WTC11 (cell line): ENCODE measurements around the gene CHST6. TPM values are rescaled to one million over a fixed set of nuclear protein-coding genes. Genes with fewer than 3 reads are reported as not detected.

Experiments used
- ATAC-seq: fragments of 200-7000 bp; cut with Tn5 transposase; 2 replicates; pipeline ENCODE4 v1.10.0; 2021; ENCODE audit warnings: mild to moderate bottlenecking, moderate library complexity
- CTCF ChIA-PET: fragments of 300-600 bp; sonication (Branson Sonifier 250); formaldehyde crosslinking; loops from one replicate; lab custom pipeline; 2021; ENCODE audit warnings: antibody characterized with exemption; lab: Charles Lee
- POLR2A ChIA-PET: fragments of 350-600 bp; sonication (Branson Sonifier 250); formaldehyde crosslinking; loops from one replicate; lab custom pipeline; 2021; ENCODE audit warnings: antibody characterized with exemption; lab: Charles Lee
- DNase-seq: peaks from one replicate; pipeline ENCODE4 v3.0.0; 2021; ENCODE audit warnings: low spot score
- H3K27ac Mint-ChIP-seq: 2 replicates; pipeline ENCODE4 v1.8.0; 2021; ENCODE audit warnings: mixed read lengths
- H3K27me3 Mint-ChIP-seq: 2 replicates; pipeline ENCODE4 v1.8.0; 2021; ENCODE audit warnings: low read depth, mild to moderate bottlenecking, moderate library complexity, mixed read lengths
- H3K36me3 Mint-ChIP-seq: 2 replicates; pipeline ENCODE4 v1.8.0; 2021; ENCODE audit warnings: mixed read lengths
- H3K4me1 Mint-ChIP-seq: 2 replicates; pipeline ENCODE4 v1.8.0; 2022; ENCODE audit warnings: mixed read lengths
- H3K4me3 Mint-ChIP-seq: 2 replicates; pipeline ENCODE4 v1.8.0; 2021; ENCODE audit warnings: mild to moderate bottlenecking, moderate library complexity, mixed read lengths
- H3K9me3 Mint-ChIP-seq: 2 replicates; pipeline ENCODE4 v1.8.0; 2021; ENCODE audit warnings: mixed read lengths
- CREB1 ChIP-seq: sonication (generic); formaldehyde crosslinking; IDR thresholded peaks from 2 replicates; pipeline ENCODE4 v1.8.0; 2023; ENCODE audit warnings: mild to moderate bottlenecking, missing genetic modification reagents
- ELF4 ChIP-seq: sonication (generic); formaldehyde crosslinking; IDR thresholded peaks from 2 replicates; pipeline ENCODE4 v1.8.1; 2022; ENCODE audit warnings: low read depth, mild to moderate bottlenecking, moderate library complexity, missing genetic modification reagents
- ESRRA ChIP-seq: sonication (generic); formaldehyde crosslinking; IDR thresholded peaks from 2 replicates; pipeline ENCODE4 v1.8.1; 2022; ENCODE audit warnings: mild to moderate bottlenecking, missing genetic modification reagents, borderline replicate concordance
- FOXJ3 ChIP-seq: sonication (generic); formaldehyde crosslinking; IDR thresholded peaks from 2 replicates; pipeline ENCODE4 v1.9.0; 2021; ENCODE audit warnings: missing genetic modification reagents, mild to moderate bottlenecking, borderline replicate concordance
- GABPB1 ChIP-seq: sonication (generic); formaldehyde crosslinking; IDR thresholded peaks from 2 replicates; pipeline ENCODE4 v1.8.1; 2023; ENCODE audit warnings: mild to moderate bottlenecking, missing genetic modification reagents
- GTF2I ChIP-seq: fragments of 250-450 bp; sonication (Bioruptor Pico); conservative IDR thresholded peaks from 2 replicates; pipeline ENCODE4 v1.4.0; 2021; ENCODE audit warnings: mild to moderate bottlenecking
- MLX ChIP-seq: sonication (generic); formaldehyde crosslinking; IDR thresholded peaks from 2 replicates; pipeline ENCODE4 v1.8.1; 2023; ENCODE audit warnings: mild to moderate bottlenecking, missing genetic modification reagents, moderate library complexity
- NR3C1 ChIP-seq: sonication (generic); formaldehyde crosslinking; conservative IDR thresholded peaks from 2 replicates; pipeline ENCODE4 v1.8.1; 2023; ENCODE audit warnings: low read depth, mild to moderate bottlenecking, missing genetic modification reagents
- ZBTB21 ChIP-seq: sonication (generic); formaldehyde crosslinking; IDR thresholded peaks from 2 replicates; pipeline ENCODE4 v1.8.1; 2023; ENCODE audit warnings: mild to moderate bottlenecking, missing genetic modification reagents, borderline replicate concordance
- ZNF121 ChIP-seq: sonication (generic); formaldehyde crosslinking; IDR thresholded peaks from 2 replicates; pipeline ENCODE4 v1.8.0; 2023; ENCODE audit warnings: missing genetic modification reagents
- ZNF281 ChIP-seq: sonication (generic); formaldehyde crosslinking; IDR thresholded peaks from 2 replicates; pipeline ENCODE4 v1.8.0; 2023; ENCODE audit warnings: mild to moderate bottlenecking, missing genetic modification reagents
- total RNA-seq: library from RNA; stranded (reverse); gene quantifications from 3 replicates; pipeline ENCODE4 v1.2.3, GENCODE V29; 2021
- TF ChIP-seq, protein P1 (sequence below): fragments of 250-450 bp; sonication (Bioruptor Pico); IDR thresholded peaks from 2 replicates; pipeline ENCODE4 v2.1.2; 2022; ENCODE audit warnings: mild to moderate bottlenecking, moderate library complexity
- TF ChIP-seq, protein P2 (sequence below): sonication (generic); formaldehyde crosslinking; IDR thresholded peaks from 2 replicates; pipeline ENCODE4 v1.8.1; 2023; ENCODE audit warnings: mild to moderate bottlenecking, moderate library complexity, missing genetic modification reagents
- TF ChIP-seq, protein P3 (sequence below): sonication (generic); formaldehyde crosslinking; conservative IDR thresholded peaks from 2 replicates; pipeline ENCODE4 v1.8.1; 2022; ENCODE audit warnings: mild to moderate bottlenecking, missing genetic modification reagents
- TF ChIP-seq, protein P4 (sequence below): fragments of 250-450 bp; sonication (Bioruptor Pico); IDR thresholded peaks from 2 replicates; pipeline ENCODE4 v1.9.0; 2021; ENCODE audit warnings: moderate library complexity, mild to moderate bottlenecking, inconsistent platforms, borderline replicate concordance

Gene CHST6
- total RNA-seq, 1 experiment from 2014 or later, result 20.2 TPM

DNA sequence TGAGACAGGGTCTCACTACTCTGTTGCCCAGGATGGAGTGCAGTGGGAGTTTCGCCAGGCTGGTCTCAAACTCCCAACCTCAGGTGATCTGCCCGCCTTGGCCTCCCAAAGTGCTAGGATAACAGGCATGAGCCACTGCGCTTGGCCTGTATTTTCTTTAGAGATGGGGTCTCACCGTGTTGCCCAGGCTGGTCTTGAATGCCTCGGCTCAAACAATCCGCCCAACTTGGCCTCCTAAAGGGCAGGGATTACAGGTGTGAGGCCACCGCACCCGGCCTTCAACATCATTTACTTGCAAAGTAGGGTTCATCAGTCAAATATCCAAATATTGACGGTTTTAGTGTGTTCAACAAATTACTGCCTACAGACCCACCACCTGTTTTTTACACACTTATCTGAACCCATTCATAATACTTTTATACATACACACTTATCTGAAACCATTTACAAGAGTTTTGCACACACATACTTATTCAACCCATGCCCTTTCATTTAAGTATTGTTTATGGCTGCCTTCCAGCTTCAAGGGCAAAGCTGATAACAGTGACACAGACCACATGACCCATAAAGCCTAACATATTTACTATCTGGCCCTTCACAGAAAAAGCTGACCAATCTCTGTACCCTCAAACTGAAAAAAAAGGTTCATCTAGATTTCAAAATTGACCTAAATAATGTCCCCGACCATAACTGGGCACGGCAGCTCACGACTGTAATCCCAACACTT lies 42.6 kb downstream of the CHST6 start:
- ATAC-seq, result no peak
- no peaks in the 10 kb centered on the region for H3K9me3 Mint-ChIP-seq
- POLR2A ChIA-PET, result interaction anchor here (0.6 to 1.1 kb wide), 2 partner anchors 18 to 163 kb away, joined by 3 read pairs; no protein-coding TSS in a partner anchor
- CTCF ChIA-PET, result interaction anchor here (1.3 to 1.5 kb wide), 2 partner anchors 12 to 98 kb away, joined by 3 to 5 read pairs; no protein-coding TSS in a partner anchor
- no peak for TF ChIP-seq ESRRA
- TF ChIP-seq ZNF121 (CRISPR knock-in tag), result peak; percentile 43; the same call in 1 of the 2 replicates
- H3K36me3 Mint-ChIP-seq, result peaks cover 18% of the 10 kb centered on the region
- H3K27ac Mint-ChIP-seq, result 0 out of 2 replicates have a peak overlapping the region, but pooled peaks have one; percentile 31
- no peak overlapping the region for H3K4me3 Mint-ChIP-seq
- DNase-seq, result no peak
- H3K4me1 Mint-ChIP-seq, result peaks cover 43% of the 10 kb centered on the region
- no peaks in the 10 kb centered on the region for H3K27me3 Mint-ChIP-seq

- TF ChIP-seq NR3C1 (CRISPR knock-in tag) (no peak), FOXJ3 (CRISPR knock-in tag) (no peak), ZBTB21 (CRISPR knock-in tag) (no peak)
- ChIA-PET POLR2A (no interaction called here), CTCF (no interaction called here)
- Mint-ChIP-seq H3K9me3 (no peaks in the 10 kb centered on the region), H3K27ac (no peak overlapping the region), H3K4me1 (peaks cover 9% of the 10 kb centered on the region), H3K4me3 (no peak overlapping the region), H3K36me3 (peaks cover 15% of the 10 kb centered on the region), H3K27me3 (no peaks in the 10 kb centered on the region)
- ATAC-seq (no peak), DNase-seq (no peak)
Observed at GRCh38 chr16:75446416-75446815, 48.8 kb downstream of the CHST6 start.

GRCh38 chr16:75445298-75445697 lies 49.9 kb downstream of the CHST6 start:
- peak; percentile 48; the same call in 1 of the 2 replicates for ATAC-seq
- no peaks in the 10 kb centered on the region for H3K9me3 Mint-ChIP-seq
- peaks cover 9% of the 10 kb centered on the region for H3K4me1 Mint-ChIP-seq
- POLR2A ChIA-PET, result no interaction called here
- DNase-seq, result no peak
- TF ChIP-seq, protein P1, sequence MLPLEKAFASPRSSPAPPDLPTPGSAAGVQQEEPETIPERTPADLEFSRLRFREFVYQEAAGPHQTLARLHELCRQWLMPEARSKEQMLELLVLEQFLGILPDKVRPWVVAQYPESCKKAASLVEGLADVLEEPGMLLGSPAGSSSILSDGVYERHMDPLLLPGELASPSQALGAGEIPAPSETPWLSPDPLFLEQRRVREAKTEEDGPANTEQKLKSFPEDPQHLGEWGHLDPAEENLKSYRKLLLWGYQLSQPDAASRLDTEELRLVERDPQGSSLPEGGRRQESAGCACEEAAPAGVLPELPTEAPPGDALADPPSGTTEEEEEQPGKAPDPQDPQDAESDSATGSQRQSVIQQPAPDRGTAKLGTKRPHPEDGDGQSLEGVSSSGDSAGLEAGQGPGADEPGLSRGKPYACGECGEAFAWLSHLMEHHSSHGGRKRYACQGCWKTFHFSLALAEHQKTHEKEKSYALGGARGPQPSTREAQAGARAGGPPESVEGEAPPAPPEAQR (CRISPR knock-in tag), result no peak
- TF ChIP-seq, protein P2, sequence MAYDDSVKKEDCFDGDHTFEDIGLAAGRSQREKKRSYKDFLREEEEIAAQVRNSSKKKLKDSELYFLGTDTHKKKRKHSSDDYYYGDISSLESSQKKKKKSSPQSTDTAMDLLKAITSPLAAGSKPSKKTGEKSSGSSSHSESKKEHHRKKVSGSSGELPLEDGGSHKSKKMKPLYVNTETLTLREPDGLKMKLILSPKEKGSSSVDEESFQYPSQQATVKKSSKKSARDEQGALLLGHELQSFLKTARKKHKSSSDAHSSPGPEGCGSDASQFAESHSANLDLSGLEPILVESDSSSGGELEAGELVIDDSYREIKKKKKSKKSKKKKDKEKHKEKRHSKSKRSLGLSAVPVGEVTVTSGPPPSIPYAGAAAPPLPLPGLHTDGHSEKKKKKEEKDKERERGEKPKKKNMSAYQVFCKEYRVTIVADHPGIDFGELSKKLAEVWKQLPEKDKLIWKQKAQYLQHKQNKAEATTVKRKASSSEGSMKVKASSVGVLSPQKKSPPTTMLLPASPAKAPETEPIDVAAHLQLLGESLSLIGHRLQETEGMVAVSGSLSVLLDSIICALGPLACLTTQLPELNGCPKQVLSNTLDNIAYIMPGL (CRISPR knock-in tag), result no peak
- no peak for TF ChIP-seq ZNF121 (CRISPR knock-in tag)
- no peak overlapping the region for H3K4me3 Mint-ChIP-seq
- H3K36me3 Mint-ChIP-seq, result peaks cover 8% of the 10 kb centered on the region
- no peak overlapping the region for H3K27ac Mint-ChIP-seq
- H3K27me3 Mint-ChIP-seq, result no peaks in the 10 kb centered on the region
- CTCF ChIA-PET, result interaction anchor here (0.9 to 1.7 kb wide), 3 partner anchors 20 to 212 kb away, joined by 3 to 15 read pairs (median 3); partner anchors contain the start of gene TMEM170A

DNA sequence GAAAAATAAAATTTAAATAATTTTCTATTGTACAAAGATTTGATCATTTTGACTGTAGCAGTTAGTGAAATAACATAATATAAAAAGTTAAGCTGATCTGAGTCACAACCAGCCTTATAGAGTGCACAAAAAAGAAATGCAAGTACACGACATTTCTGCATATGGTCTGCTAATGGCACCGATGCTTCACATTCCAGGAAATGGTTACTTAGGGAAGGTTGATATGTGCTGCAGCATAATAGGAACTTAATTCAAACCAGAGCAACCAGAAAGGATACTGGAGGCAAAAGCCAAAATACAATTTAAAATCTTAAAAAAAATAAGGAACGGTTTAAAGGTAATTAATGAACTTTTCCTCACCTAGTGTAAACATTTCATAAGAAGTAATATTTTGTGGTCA lies 51.9 kb downstream of the CHST6 start:
- ChIA-PET POLR2A (no interaction called here), CTCF (interaction anchor here (1.0 kb wide), 1 partner anchor 49 kb away, joined by 3 read pairs; no protein-coding TSS in a partner anchor)
- no peaks in the 10 kb centered on the region for H3K27me3 Mint-ChIP-seq
- no peak overlapping the region for H3K27ac Mint-ChIP-seq
- no peak for DNase-seq
- peaks cover 9% of the 10 kb centered on the region for H3K4me1 Mint-ChIP-seq
- ATAC-seq, result no peak
- no peak overlapping the region for H3K4me3 Mint-ChIP-seq
- H3K36me3 Mint-ChIP-seq, result peaks cover 4% of the 10 kb centered on the region
- TF ChIP-seq GTF2I (CRISPR knock-in tag), result no peak
- TF ChIP-seq GABPB1 (CRISPR knock-in tag), result no peak
- TF ChIP-seq MLX (CRISPR knock-in tag), result no peak
- TF ChIP-seq ZNF281 (CRISPR knock-in tag), result no peak
- TF ChIP-seq, protein P3, sequence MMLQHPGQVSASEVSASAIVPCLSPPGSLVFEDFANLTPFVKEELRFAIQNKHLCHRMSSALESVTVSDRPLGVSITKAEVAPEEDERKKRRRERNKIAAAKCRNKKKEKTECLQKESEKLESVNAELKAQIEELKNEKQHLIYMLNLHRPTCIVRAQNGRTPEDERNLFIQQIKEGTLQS, result no peak
- TF ChIP-seq, protein P4, sequence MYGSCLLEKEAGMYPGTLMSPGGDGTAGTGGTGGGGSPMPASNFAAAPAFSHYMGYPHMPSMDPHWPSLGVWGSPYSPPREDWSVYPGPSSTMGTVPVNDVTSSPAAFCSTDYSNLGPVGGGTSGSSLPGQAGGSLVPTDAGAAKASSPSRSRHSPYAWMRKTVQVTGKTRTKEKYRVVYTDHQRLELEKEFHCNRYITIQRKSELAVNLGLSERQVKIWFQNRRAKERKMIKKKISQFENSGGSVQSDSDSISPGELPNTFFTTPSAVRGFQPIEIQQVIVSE (CRISPR knock-in tag), result no peak
- no peak for TF ChIP-seq ELF4 (CRISPR knock-in tag)
- TF ChIP-seq CREB1 (CRISPR knock-in tag), result no peak
- no peaks in the 10 kb centered on the region for H3K9me3 Mint-ChIP-seq
